IMR-90 (cell line): Measurements from ENCODE around the gene C17orf50. TPM values are rescaled to one million over a fixed set of nuclear protein-coding genes. Genes with fewer than 3 reads are reported as not detected.

ENCODE experiments used
- ATAC-seq: fragments of 200-7000 bp; cut with Tn5 transposase; 2 replicates; pipeline ENCODE4 v1.9.1; 2020; ENCODE audit warnings: low read depth, mild to moderate bottlenecking, moderate library complexity
- BruUV-seq: library from RNA; stranded (reverse); fragments of 400-500 nt; replicated peaks from 2 replicates; lab custom pipeline; 2021; lab: Mats Ljungman, UMichigan
- CTCF ChIA-PET: fragments of 300-600 bp; formaldehyde crosslinking; extraction: SDS; loops from one replicate; lab custom pipeline; 2021; ENCODE audit warnings: antibody characterized with exemption; lab: Yijun Ruan, JAX
- POLR2A ChIA-PET: fragments of 300-600 bp; sonication (Branson Sonifier 250); formaldehyde crosslinking; loops from one replicate; lab custom pipeline; 2022; ENCODE audit warnings: antibody characterized with exemption; ENCODE audit not compliant: unreplicated experiment; lab: Charles Lee
- DNase-seq: peaks from one replicate; pipeline ENCODE4 v3.0.0; 2013
- H2AFZ ChIP-seq: replicated peaks from 2 replicates; pipeline ENCODE3; 2013; ENCODE audit warnings: low read length, mild to moderate bottlenecking; ENCODE audit not compliant: poor library complexity
- H2AK5ac ChIP-seq: 2 replicates; pipeline ENCODE4 v1.6.1; 2013; ENCODE audit warnings: low read depth, low read length, inconsistent platforms
- H2AK9ac ChIP-seq: replicated peaks from 2 replicates; pipeline ENCODE3; 2013; ENCODE audit warnings: mild to moderate bottlenecking, low read depth, low read length, moderate library complexity; ENCODE audit not compliant: poor library complexity
- H2BK120ac ChIP-seq: 2 replicates; pipeline ENCODE4 v1.6.1; 2013; ENCODE audit warnings: low read depth, low read length, inconsistent platforms
- H2BK15ac ChIP-seq: 3 replicates; pipeline ENCODE4 v1.6.1; 2013; ENCODE audit warnings: low read depth, low read length, inconsistent platforms
- H2BK20ac ChIP-seq: 2 replicates; pipeline ENCODE4 v1.6.1; 2013; ENCODE audit warnings: low read depth, mild to moderate bottlenecking, inconsistent platforms, low read length, moderate library complexity
- H2BK5ac ChIP-seq: 2 replicates; pipeline ENCODE4 v1.6.1; 2013; ENCODE audit warnings: mild to moderate bottlenecking, low read depth, low read length, inconsistent platforms; ENCODE audit not compliant: poor library complexity, severe bottlenecking
- H3K14ac ChIP-seq: replicated peaks from 2 replicates; pipeline ENCODE4 v1.6.1; 2013; ENCODE audit warnings: low read depth, low read length, inconsistent platforms
- H3K18ac ChIP-seq: 2 replicates; pipeline ENCODE4 v1.6.1; 2013; ENCODE audit warnings: low read depth, low read length, control low read depth
- H3K23ac ChIP-seq: 2 replicates; pipeline ENCODE4 v1.6.1; 2013; ENCODE audit warnings: low read depth, low read length, inconsistent platforms
- H3K27ac ChIP-seq: 2 replicates; pipeline ENCODE4 v1.5.1; 2013; ENCODE audit warnings: mild to moderate bottlenecking, control low read depth, low read length; ENCODE audit not compliant: insufficient read depth
- H3K27me3 ChIP-seq: 2 replicates; pipeline ENCODE4 v1.6.1; 2013; ENCODE audit warnings: low read length; ENCODE audit not compliant: control insufficient read depth, insufficient read depth
- H3K36me3 ChIP-seq: 2 replicates; pipeline ENCODE4 v1.6.1; 2013; ENCODE audit warnings: low read length, mixed read lengths; ENCODE audit not compliant: control insufficient read depth, insufficient read depth
- H3K4ac ChIP-seq: 2 replicates; pipeline ENCODE4 v1.6.1; 2013; ENCODE audit warnings: low read depth, low read length, inconsistent platforms
- H3K4me1 ChIP-seq: 2 replicates; pipeline ENCODE4 v1.6.1; 2013; ENCODE audit warnings: low read length, mixed read lengths; ENCODE audit not compliant: control insufficient read depth, insufficient read depth
- H3K4me2 ChIP-seq: 2 replicates; pipeline ENCODE4 v1.6.1; 2013; ENCODE audit warnings: low read depth, mild to moderate bottlenecking, control low read depth, low read length, moderate library complexity
- H3K4me3 ChIP-seq: 2 replicates; pipeline ENCODE4 v1.5.1; 2013; ENCODE audit warnings: low read depth, mild to moderate bottlenecking, control low read depth, low read length, moderate library complexity; ENCODE audit not compliant: insufficient read depth
- H3K56ac ChIP-seq: 2 replicates; pipeline ENCODE4 v1.6.1; 2013; ENCODE audit warnings: low read length, inconsistent platforms; ENCODE audit not compliant: insufficient read depth; ENCODE audit errors: extremely low read depth
- H3K79me1 ChIP-seq, 2 experiments: 2 replicates each; pipeline ENCODE4 v1.6.1; 2013; ENCODE audit warnings: low read length in 2 of 2, inconsistent platforms in 1 of 2, low read depth in 1 of 2
- H3K9ac ChIP-seq: 2 replicates; pipeline ENCODE4 v1.6.1; 2013; ENCODE audit warnings: low read depth, low read length, control low read depth
- H3K9me1 ChIP-seq: 2 replicates; pipeline ENCODE4 v1.6.1; 2013; ENCODE audit warnings: low read length, inconsistent platforms; ENCODE audit not compliant: insufficient read depth
- H3K9me3 ChIP-seq: 2 replicates; pipeline ENCODE4 v1.6.1; 2013; ENCODE audit warnings: low read length; ENCODE audit not compliant: control insufficient read depth, insufficient read depth
- H4K20me1 ChIP-seq: 2 replicates; pipeline ENCODE4 v1.6.1; 2013; ENCODE audit warnings: low read length, inconsistent platforms; ENCODE audit not compliant: insufficient read depth
- H4K5ac ChIP-seq: 2 replicates; pipeline ENCODE4 v1.6.1; 2013; ENCODE audit warnings: mild to moderate bottlenecking, low read depth, low read length, control low read depth
- H4K8ac ChIP-seq, 2 experiments: 2 replicates each; pipeline ENCODE4 v1.6.1; 2013; ENCODE audit warnings: low read depth in 2 of 2, low read length in 2 of 2, control low read depth in 1 of 2, inconsistent platforms in 1 of 2
- H4K91ac ChIP-seq: 2 replicates; pipeline ENCODE4 v1.6.1; 2013; ENCODE audit warnings: low read depth, low read length, inconsistent platforms; ENCODE audit not compliant: insufficient read depth
- CEBPB ChIP-seq: IDR thresholded peaks from 2 replicates; pipeline ENCODE4 v1.6.1; 2012; ENCODE audit warnings: low read depth, low read length, improper control_type of control experiment
- CTCF ChIP-seq: conservative IDR thresholded peaks from 2 replicates; pipeline ENCODE4 v1.5.1; 2012; ENCODE audit warnings: mild to moderate bottlenecking, low read depth, low read length, improper control_type of control experiment
- ELK1 ChIP-seq: fragments of 150-350 bp; IDR thresholded peaks from 2 replicates; pipeline ENCODE4 v1.6.1; 2016; ENCODE audit warnings: low read depth, mild to moderate bottlenecking, low read length, moderate library complexity, borderline replicate concordance
- MAZ ChIP-seq: IDR thresholded peaks from 2 replicates; pipeline ENCODE4 v1.6.1; 2012; ENCODE audit warnings: low read depth, mild to moderate bottlenecking, low read length, improper control_type of control experiment, moderate library complexity, borderline replicate concordance
- POLR2A ChIP-seq: IDR thresholded peaks from 2 replicates; pipeline ENCODE4 v1.6.1; 2012; ENCODE audit warnings: mild to moderate bottlenecking, low read depth, low read length
- RAD21 ChIP-seq: IDR thresholded peaks from 2 replicates; pipeline ENCODE4 v1.6.1; 2012; ENCODE audit warnings: low read length, improper control_type of control experiment
- RCOR1 ChIP-seq: IDR thresholded peaks from 2 replicates; pipeline ENCODE4 v1.6.1; 2012; ENCODE audit warnings: mild to moderate bottlenecking, low read length, improper control_type of control experiment; ENCODE audit not compliant: insufficient replicate concordance
- RFX5 ChIP-seq: IDR thresholded peaks from 2 replicates; pipeline ENCODE4 v1.8.0; 2012; ENCODE audit warnings: low read depth, mild to moderate bottlenecking, low read length, moderate library complexity
- SMC3 ChIP-seq: fragments of 150-350 bp; IDR thresholded peaks from 2 replicates; pipeline ENCODE4 v1.6.1; 2016; ENCODE audit warnings: low read depth, mild to moderate bottlenecking, antibody characterized with exemption, low read length, moderate library complexity
- WGBS, 2 experiments: methylation state at CpG; one replicate each; pipeline versions ENCODE4 v1.1.5 to v1.1.7; 2013; ENCODE audit warnings: missing lambda C conversion rate in 2 of 2; ENCODE audit not compliant: insufficient read length in 1 of 2; ENCODE audit errors: extremely low coverage in 2 of 2; 5-methylcytosine and 5-hydroxymethylcytosine counted together
- dilution Hi-C: fragments of 300-500 bp; cut with HindIII; formaldehyde crosslinking; loops from one replicate; pipeline ENCODE4 v1.14.3; 2018; ENCODE audit warnings: low sequenced_read_pairs; ENCODE audit not compliant: unreplicated experiment
- in situ Hi-C: fragments of 300-500 bp; cut with MboI; formaldehyde crosslinking; loops from 3 replicates; pipeline ENCODE4 v1.14.3; 2019; ENCODE audit warnings: low sequenced_read_pairs, inconsistent platforms, mixed read lengths
- intact Hi-C: fragments of 100-400 bp; cut with micrococcal nuclease; formaldehyde crosslinking; loops from 2 replicates; pipeline ENCODE4 v1.10.0; 2022
- polyA plus RNA-seq, 3 experiments: library from polyadenylated mRNA; depleted of rRNA; stranded (reverse); fragments of >200 nt; gene quantifications; 2 replicates each; pipeline ENCODE4 v1.2.3, GENCODE V29; 2012; ENCODE audit warnings: low replicate concordance in 1 of 3
- total RNA-seq: library from RNA; depleted of rRNA; stranded (reverse); fragments of >200 nt; gene quantifications from 2 replicates; pipeline ENCODE4 v1.2.3, GENCODE V29; 2012

Gene C17orf50
- total and polyA plus RNA-seq, 2 of the 4 experiments (the other 2 are of a cell fraction) = not detected

DNA sequence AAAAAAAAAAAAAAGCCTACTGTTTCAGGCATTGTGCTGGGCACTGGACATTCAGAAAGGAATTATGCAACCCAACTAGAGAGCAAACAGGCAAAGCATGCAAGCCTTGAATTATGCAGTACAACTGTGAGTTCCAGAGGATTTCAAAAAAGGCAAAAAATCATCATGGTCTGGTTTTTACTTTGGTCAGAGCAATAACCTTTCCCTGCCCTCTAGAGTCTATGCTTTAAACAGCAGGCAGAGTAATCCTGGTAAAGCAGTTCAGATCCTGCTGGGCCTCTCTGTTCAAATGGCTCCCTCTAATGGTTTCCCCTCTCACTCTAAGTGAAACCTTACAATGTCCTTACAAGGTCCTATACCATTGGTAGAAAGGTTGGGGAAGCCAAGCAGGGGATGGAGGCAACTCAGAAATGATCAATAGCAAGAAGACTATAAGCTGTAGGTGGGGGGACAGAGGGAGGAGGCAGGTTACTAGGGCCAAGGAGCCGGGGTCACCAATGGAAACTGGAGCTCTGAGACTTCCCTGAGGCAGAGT, 44.0 kb downstream of the C17orf50 start:
- no peak overlapping the region for H2AFZ ChIP-seq
- H3K56ac ChIP-seq = no peak overlapping the region
- H3K4ac ChIP-seq = no peak overlapping the region
- H3K36me3 ChIP-seq = no peaks in the 10 kb centered on the region
- in situ Hi-C loops (loop anchor here (5.0 kb wide), 1 partner anchor 42 kb away; the partner anchor contains the start of gene C17orf50), dilution Hi-C loops (no loop called here), intact Hi-C loops (loop anchor here (1.0 kb wide), 1 partner anchor 40 kb away; no protein-coding TSS in a partner anchor)
- H2AK5ac ChIP-seq = no peak overlapping the region
- no peak overlapping the region for H3K4me2 ChIP-seq
- no TSS peak for BruUV-seq
- H2BK5ac ChIP-seq = no peak overlapping the region
- peaks cover 12% of the 10 kb centered on the region for H3K9me1 ChIP-seq
- POLR2A ChIA-PET = no interaction called here
- H3K23ac ChIP-seq = no peak overlapping the region
- H3K27ac ChIP-seq = no peak overlapping the region
- TF ChIP-seq POLR2A (0 out of 2 replicates have a peak, but pooled peaks have one; percentile 44), RFX5 (no peak), MAZ (0 out of 2 replicates have a peak, but pooled peaks have one; percentile 31), CTCF (peak; percentile 100; the same call in 1 of the 2 replicates), RAD21 (peak; percentile 99), ELK1 (no peak), SMC3 (peak; percentile 96), RCOR1 (peak; percentile 60), CEBPB (0 out of 2 replicates have a peak, but pooled peaks have one; percentile 11)
- no peak overlapping the region for H4K8ac ChIP-seq
- peaks cover 10% of the 10 kb centered on the region for H3K4me1 ChIP-seq
- no peak overlapping the region for H2BK20ac ChIP-seq
- H4K5ac ChIP-seq = no peak overlapping the region
- CTCF ChIA-PET = interaction anchor here (0.6 to 2.0 kb wide), 8 partner anchors 9 to 190 kb away, joined by 3 to 34 read pairs (median 3); partner anchors contain the start of gene MMP28
- ATAC-seq (peak; percentile 60), DNase-seq (peak; percentile 92)
- H2BK120ac ChIP-seq = no peak overlapping the region
- no peak overlapping the region for H2AK9ac ChIP-seq
- no peak overlapping the region for H2BK15ac ChIP-seq
- H4K20me1 ChIP-seq = peaks cover under 1% of the 10 kb centered on the region; the same call in 1 of the 2 replicates
- no peak overlapping the region for H3K4me3 ChIP-seq
- no peaks in the 10 kb centered on the region for H3K9me3 ChIP-seq
- no peak overlapping the region for H3K14ac ChIP-seq
- H3K9ac ChIP-seq = no peak overlapping the region
- H3K27me3 ChIP-seq = peaks cover 5% of the 10 kb centered on the region
- no CpG with 5 or more reads among the region's 1 CpG for WGBS, 2 experiments
- H3K18ac ChIP-seq = no peak overlapping the region
- H3K79me1 ChIP-seq = peaks cover 0 to 8% of the 10 kb centered on the region in 2 experiments; a peak in 2 of 4 replicates
- no peak overlapping the region for H4K91ac ChIP-seq
